ENCODE data around the gene HGFAC. TPM values are rescaled to one million over a fixed set of nuclear protein-coding genes. Genes with fewer than 3 reads are reported as not detected.

HGFAC gene
- total RNA-seq, 1 donor from 2014 or later: not detected

Other genes starting within 250 kb of the HGFAC start
- gene MSANTD1, start 192.8 kb upstream of the HGFAC start, total RNA-seq: 0.07 and 0.42 TPM in 2 replicates
- 45.5 and 47.8 TPM in 2 replicates for gene RGS12, start 148.9 kb upstream of the HGFAC start, total RNA-seq
- gene DOK7, start 21.3 kb downstream of the HGFAC start, total RNA-seq: 0.20 TPM in 1 of 2 replicates, not detected in the other
- gene LRPAP1, start 90.5 kb downstream of the HGFAC start, total RNA-seq: 145 and 156 TPM in 2 replicates